Measurements from ENCODE around the gene RAE1. TPM values are rescaled to one million over a fixed set of nuclear protein-coding genes. Genes with fewer than 3 reads are reported as not detected.

Gene RAE1
- total and polyA plus RNA-seq, 2 of the 4 experiments (the other 2 are of a cell fraction), result 32.8 to 80.5 TPM

DNA sequence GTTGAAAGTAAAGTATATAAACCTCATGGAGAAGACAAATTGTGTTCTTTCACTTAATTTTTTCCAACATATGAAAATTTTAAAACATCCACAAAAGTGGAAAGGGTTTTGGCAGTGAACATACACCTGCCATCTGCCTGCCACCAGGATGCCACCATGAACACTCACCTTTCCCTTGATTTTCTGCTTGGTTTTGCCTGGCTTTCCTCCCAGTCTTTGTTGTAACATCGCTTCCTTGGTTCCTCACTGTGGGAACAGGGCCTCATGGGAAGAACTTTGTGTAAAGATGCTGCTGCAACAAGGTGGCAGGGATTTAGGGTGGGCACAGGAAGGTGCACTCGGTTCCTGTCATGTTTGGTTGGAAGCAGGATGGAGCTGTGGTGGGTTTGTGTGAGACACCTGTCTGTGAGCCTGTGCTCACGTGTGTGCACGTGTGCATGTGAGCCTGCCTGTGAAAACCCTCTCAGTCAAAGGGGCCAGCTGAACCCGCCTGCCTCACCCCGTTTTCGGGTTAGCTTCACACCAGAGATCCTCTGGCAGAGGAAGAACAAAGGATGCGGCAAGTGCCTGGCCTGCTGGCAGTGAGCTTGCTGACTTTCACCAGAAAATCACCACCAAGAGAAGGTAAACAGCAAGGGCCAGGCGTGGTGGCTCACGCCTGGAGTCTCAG is 29.2 kb downstream of the RAE1 start:
- Histone ChIP-seq H2BK15ac (ENCODE audit: low read depth, low read length) (no peak overlapping the region), H3K79me1 (ENCODE audit: low read depth in 1 of 2, low read length in 2 of 2) (no peaks in the 10 kb centered on the region; a peak in 1 of 4 replicates), H4K5ac (ENCODE audit: low read depth, low read length) (no peak overlapping the region), H2BK20ac (ENCODE audit: low read depth, low read length) (no peak overlapping the region), H3K23ac (ENCODE audit: low read depth, low read length) (no peak overlapping the region), H3K56ac (ENCODE audit: extremely low read depth, insufficient read depth, low read length) (no peak overlapping the region), H3K9me3 (ENCODE audit: control insufficient read depth, insufficient read depth, low read length) (no peaks in the 10 kb centered on the region), H2AFZ (replicated peaks; ENCODE audit: low read length, poor library complexity) (no peak overlapping the region), H3K14ac (replicated peaks; ENCODE audit: low read depth, low read length) (no peak overlapping the region), H3K9me1 (ENCODE audit: insufficient read depth, low read length) (no peaks in the 10 kb centered on the region), H4K91ac (ENCODE audit: insufficient read depth, low read depth, low read length) (no peak overlapping the region), H3K18ac (ENCODE audit: low read depth, low read length) (no peak overlapping the region), H3K4me1 (ENCODE audit: control insufficient read depth, insufficient read depth, low read length) (no peaks in the 10 kb centered on the region), H2BK5ac (ENCODE audit: low read depth, low read length, poor library complexity, severe bottlenecking) (no peak overlapping the region), H2BK120ac (ENCODE audit: low read depth, low read length) (no peak overlapping the region), H2AK5ac (ENCODE audit: low read depth, low read length) (no peak overlapping the region), H3K4ac (ENCODE audit: low read depth, low read length) (no peak overlapping the region), H2AK9ac (replicated peaks; ENCODE audit: low read depth, low read length, poor library complexity) (no peak overlapping the region), H3K27ac (ENCODE audit: insufficient read depth, low read length) (no peak overlapping the region), H3K9ac (ENCODE audit: low read depth, low read length) (no peak overlapping the region), H4K20me1 (ENCODE audit: insufficient read depth, low read length) (no peaks in the 10 kb centered on the region; the same call in 1 of the 2 replicates), H3K4me3 (ENCODE audit: insufficient read depth, low read depth, low read length) (no peak overlapping the region), H4K8ac (ENCODE audit: low read depth in 2 of 2, low read length in 2 of 2) (no peak overlapping the region), H3K36me3 (ENCODE audit: control insufficient read depth, insufficient read depth, low read length) (peaks cover 36% of the 10 kb centered on the region), H3K27me3 (ENCODE audit: control insufficient read depth, insufficient read depth, low read length) (no peaks in the 10 kb centered on the region), H3K4me2 (ENCODE audit: low read depth, low read length) (no peak overlapping the region)
- ChIA-PET CTCF (interaction anchor here (0.6 to 1.1 kb wide), 2 partner anchors 35 to 115 kb away, joined by 3 to 5 read pairs; no protein-coding TSS in a partner anchor), POLR2A (ENCODE audit: unreplicated experiment) (no interaction called here)
- TF ChIP-seq, protein P1, sequence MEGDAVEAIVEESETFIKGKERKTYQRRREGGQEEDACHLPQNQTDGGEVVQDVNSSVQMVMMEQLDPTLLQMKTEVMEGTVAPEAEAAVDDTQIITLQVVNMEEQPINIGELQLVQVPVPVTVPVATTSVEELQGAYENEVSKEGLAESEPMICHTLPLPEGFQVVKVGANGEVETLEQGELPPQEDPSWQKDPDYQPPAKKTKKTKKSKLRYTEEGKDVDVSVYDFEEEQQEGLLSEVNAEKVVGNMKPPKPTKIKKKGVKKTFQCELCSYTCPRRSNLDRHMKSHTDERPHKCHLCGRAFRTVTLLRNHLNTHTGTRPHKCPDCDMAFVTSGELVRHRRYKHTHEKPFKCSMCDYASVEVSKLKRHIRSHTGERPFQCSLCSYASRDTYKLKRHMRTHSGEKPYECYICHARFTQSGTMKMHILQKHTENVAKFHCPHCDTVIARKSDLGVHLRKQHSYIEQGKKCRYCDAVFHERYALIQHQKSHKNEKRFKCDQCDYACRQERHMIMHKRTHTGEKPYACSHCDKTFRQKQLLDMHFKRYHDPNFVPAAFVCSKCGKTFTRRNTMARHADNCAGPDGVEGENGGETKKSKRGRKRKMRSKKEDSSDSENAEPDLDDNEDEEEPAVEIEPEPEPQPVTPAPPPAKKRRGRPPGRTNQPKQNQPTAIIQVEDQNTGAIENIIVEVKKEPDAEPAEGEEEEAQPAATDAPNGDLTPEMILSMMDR (conservative IDR thresholded peaks at IDR 0.05; ENCODE audit: low read depth, low read length), result no peak
- no peak for TF ChIP-seq RCOR1 (IDR thresholded peaks at IDR 0.05; ENCODE audit: insufficient replicate concordance, low read length)
- WGBS, 2 experiments (ENCODE audit: extremely low coverage in 2 of 2, insufficient read length in 1 of 2), result no CpG with 5 or more reads among the region's 10 CpGs
- DNase-seq (no peak), ATAC-seq (ENCODE audit: low read depth) (no peak)
- BruUV-seq (replicated peaks), result no TSS peak
- intact Hi-C loops (cut with micrococcal nuclease) (loop anchor here (10.0 kb wide), 1 partner anchor 835 kb away; no protein-coding TSS in a partner anchor), dilution Hi-C loops (cut with HindIII; ENCODE audit: low sequenced_read_pairs, unreplicated experiment) (no loop called here), in situ Hi-C loops (cut with MboI; ENCODE audit: low sequenced_read_pairs) (loop anchor here (10.0 to 25.0 kb wide), 3 partner anchors 215 to 1657 kb away; partner anchors contain the start of genes ATP5F1E and PRELID3B)

Data from IMR-90 (cell line).